ENCODE results near the gene SF1.

SF1 gene

DNA sequence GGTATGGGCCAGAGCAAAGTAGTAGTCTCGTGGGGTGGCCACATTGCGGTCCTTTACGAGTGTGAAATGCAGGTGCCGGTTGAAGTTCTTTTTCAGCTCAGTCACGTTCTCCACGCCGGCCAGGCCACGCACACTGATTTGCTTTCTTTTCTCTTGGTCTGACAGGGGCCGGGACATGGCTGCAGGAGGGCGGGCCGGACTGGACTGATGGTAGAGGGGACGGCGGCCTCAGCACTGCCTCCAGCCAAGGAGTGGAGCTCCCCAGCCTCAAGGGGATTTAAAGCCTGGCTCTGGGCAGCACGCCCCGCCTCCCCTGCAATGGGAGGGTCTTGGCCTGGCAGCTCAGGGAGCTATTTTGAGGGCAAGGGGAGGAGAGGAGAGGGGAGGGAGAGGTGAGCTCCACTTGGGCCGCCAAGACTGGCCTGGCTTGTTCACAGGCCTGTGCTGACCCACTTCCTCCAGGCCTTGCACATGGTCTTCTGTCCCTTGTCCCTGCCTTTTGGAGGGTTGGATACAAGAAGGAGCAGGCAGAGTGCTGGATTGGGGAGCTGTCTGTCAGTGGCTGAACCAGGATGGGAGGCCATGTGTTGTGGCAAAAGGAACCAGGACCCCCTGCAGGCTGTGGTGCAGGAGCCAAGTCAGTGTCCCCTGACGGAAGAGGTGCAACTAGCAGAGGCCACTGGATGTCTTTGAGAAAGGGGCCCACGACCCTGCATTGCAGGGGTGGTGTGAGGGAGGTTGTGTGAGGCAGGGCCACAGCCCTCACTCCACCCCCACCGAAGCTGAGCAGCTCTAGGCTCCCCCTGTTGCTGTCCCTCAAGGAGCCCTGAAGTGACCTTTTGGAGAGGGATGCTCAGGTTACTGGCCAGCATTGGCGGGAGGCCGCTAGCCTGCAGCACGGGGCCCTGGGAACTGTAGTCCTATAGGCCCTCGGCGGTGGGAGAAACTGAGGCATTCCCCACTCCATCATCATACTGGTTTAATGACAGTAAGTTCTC lies 18.3 kb downstream of the SF1 start, which contains the start of gene PYGM:
Gene PYGM (minus strand): TSS at position 253 of the 998 bp plus-strand sequence. CDS start 76 bp downstream, at position 177.
- peak; percentile 94 for DNase-seq

DNA sequence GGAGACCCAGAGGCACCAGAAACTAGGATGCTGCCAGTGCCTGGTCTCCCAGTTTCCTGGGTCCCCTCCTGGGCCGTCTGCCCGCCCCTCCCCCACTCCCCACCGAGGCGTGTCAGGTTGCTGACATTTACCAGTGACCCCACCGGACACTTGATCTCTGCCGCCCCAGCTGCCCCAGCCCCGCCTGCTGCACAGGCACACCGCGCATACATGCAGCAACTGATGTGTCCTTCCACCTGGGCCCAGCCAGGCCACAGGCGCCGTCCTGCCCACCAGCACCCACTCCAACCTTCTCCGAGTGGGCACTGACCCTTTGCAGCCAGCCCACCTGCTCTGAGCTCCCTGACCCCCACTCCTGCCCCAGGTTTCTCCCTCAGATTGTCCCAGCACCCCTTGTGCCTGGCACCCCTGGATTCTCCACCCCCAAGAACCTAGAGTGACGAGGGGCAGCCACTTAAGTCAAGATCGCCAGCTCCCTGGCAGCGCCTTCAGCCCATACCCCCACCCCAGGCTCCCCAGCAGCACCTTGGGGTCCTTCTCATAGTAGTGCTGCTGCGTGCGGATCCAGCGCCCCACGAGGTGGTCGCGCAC lies 19.1 kb downstream of the SF1 start:
- peak; percentile 39 for DNase-seq

DNA sequence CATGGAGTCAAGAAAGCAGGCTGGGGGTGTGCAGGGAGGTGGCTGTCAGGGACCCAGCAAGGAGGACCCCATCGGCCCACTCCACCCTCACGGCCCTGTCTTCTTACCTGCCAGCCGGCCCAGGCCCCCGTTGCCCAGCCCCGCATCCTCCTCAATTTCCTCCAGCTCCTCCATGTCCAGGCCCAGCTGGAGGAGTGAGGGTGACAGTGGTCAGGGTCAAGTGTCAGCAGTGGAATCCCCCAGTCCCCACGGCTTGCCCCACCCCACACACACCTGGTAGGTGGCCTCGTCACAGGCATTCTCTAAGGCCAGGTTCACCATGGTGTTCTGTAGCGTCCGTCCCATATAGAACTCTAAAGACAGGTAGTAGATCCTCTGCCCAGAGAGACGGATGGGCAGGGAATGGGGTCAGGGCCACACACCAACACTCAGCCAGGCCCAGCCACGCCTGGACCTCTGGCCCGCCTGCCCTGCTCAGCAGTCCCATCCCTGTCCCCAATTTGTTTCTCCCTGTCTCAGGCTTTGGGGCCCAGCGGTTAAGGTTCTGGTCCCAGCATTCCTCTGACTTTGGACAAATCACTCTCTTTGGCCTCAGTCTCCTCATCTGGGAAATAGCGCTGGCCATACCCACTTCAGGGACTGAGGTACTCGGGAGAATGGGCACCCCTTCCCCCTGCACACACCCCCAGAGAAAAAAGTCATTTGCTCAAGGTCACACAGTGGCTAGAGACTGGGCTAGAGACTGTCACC lies 19.8 kb downstream of the SF1 start:
- no peak for DNase-seq

DNA sequence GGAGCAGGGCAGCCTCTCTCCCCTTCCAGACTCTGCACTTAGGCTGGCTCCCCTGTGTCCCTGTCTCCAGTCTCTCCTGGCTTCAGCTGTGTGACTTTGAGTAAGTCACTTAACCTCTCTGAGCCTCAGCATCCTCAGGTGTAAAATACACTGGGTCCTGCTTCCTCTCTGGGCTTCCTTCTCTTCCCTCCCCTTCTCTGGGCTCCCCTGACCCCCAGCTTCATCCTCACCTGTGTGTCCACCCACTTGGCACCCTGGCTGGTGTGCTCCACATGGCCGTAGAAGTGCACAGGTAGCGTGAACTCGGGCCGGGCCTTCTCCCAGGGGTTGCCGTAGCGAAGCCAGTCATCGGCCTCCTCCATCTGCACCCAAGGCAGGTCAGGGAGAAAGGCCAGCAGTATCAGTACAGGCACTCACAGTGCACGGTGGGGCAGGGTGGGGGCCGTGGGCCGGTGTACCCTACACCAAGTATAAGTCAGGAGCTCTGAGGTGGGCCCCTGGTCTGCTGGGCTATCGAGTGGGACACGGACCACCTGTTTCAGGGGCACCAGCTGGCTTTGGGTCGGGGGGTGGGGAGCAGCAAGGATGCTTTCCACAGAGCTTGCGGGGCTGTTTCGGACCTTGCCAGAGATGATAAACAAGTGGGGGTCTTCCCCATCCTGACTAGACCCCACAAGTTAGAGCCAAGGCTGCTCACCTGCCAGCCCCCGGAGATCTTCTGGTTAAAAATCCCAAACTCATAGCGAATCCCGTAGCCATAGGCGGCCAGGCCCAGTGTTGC lies 20.6 kb downstream of the SF1 start:
- no peak for DNase-seq

DNA sequence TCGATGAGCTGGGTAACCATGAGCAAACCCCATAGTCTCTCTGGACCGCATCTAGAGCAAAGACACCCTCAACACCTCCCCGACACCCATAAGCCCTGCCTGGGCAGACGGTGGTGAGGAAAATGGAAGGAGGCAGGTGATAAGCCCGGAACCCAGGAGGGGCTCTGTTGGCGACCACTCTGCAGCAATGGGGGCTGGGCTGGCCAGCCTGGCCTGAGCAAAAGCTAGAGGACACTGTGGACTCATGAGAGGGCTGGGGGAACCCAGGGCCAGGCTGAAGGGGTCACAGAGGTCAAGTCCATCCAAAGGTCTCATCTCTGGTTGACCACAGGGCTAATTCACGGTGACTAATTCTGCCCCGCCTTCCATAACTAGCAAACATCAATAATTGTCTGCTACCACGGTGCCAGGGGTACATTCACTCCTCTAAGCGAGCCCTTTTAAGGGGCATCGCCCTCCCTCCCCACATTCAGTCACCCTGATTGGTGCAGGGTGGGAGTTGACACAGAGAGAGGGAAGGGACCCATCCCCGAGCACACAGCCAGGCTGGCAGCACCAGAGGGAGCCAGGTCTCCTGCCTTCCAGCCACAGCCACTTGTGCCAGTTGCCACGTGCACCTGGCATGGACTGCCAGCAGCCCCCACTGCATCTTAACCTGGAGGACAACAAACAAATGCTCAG lies 22.5 kb downstream of the SF1 start:
- DNase-seq = no peak

DNA sequence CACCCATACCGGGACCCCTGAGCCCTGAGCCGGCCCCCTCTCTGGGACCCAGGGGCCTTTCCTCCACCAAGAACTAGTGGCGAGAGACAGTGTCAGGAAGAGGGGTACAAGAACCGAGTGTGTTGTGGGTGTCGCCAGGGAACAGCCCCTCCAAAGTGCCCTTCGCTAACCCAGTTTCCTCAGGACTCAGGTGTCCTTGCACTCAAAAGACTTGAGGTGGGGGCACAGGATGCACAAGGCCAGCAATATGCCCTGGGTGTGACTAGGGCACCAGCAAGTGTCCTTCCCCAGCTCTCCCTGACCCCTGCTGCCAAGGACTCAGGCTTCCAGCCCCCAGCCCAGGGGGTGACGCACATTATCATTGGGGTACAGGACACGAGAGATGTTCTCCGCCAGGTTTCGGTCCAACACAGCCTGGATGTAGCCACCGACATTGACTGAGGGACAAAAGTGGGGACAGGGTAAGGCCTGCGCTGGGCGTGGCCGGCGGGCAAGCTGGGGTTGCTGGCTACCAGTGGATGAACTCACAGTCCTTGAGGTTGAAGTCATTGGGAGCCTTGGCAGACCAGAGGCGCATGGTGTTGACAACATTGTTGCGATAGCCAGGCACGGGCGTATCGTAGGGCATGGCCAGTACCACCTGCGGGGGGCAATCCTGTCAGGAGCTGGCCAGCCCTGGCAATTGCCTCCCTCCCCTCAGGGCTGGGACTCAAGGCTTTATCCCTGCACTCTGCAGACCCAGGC lies 23.3 kb downstream of the SF1 start:
- DNase-seq = no peak

DNA sequence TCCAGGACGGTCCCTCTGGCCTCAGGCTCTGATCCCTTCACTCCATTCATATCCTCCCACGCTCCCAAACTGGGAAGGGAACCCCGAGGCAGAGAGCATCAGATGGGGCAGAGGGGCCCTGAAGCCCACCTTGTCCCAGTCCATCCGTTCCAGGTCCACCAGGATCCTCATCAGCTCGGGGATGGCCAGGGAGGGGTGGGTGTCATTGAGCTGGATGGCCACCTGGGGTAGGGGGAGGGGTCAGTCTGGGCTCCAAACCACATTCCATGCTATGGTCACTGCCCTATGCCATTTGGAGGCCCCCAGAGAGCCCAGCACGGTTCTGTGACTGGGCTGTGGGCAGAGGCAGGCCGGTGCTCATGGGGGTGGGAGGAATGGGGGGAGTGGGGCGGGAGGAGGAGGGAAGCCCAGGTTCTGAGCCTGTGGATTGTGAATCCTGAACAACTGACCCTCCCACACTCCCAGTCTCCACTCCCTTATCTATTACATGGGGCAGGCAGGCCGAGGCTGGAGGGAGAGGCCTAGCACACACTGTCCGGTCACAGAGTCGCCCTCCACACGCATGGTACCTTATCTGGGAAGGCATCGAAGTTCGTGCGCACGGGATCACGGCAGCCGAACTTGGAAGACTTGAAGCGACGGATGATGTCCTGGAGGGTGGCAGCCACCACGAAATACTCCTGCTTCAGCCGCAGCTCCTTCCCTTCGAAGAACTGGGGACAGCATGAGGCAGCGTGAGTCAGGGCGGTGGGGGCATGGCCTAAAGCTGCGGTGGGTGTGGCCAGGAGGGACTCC lies 24.0 kb downstream of the SF1 start:
- DNase-seq = no peak

DNA sequence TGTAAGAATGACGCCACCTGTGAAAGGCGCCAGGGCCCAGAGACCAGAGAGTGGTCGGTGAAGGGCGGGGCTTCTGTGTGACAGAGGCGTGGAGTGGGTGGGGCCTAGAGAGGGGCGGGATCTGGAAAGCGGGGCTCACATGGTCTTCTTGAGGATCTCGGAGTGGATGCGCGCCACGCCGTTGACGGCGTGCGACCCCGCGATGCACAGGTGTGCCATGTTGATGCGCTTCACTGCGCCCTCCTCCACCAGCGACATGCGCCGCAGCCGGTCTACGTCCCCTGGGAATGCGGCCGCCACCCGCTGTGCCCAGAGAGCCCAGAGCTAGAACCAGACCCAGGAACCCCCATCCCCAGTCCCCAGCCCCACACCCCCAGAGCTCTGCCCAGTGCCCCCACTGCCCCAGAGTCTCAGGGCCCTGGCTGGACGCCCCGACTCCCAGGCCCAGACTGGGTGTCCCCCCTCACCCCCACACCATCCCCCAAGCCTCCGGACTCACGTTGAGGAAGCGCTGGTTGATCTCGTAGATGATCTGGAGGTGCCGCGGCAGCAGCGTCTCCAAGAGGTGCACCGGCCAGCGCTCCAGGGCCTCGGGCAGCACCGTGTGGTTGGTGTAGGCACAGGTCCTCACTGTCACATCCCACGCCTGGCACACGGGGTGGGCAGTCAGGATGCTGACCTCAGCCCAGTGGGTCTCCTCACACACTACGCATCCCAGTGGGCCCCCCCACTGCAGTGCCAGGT lies 24.8 kb downstream of the SF1 start:
- DNase-seq = no peak

DNA sequence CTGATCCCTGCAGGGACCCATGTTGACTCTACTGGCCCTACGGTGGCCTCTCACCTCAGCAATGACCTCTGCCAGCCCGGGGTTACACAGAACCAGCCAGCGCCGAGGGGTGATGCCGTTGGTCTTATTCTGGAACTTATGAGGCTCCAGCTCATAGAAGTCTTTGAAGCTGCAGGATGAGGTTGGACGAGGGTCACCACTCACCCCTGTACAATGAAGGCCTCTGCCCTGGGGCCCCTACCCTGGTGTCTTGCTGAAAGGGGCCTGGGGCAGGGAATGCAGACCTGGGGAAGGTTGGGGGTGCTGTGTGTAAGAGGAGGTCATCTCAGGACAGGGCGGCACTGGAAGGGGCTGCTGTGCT lies 25.3 kb downstream of the SF1 start:
- no peak for DNase-seq

DNA sequence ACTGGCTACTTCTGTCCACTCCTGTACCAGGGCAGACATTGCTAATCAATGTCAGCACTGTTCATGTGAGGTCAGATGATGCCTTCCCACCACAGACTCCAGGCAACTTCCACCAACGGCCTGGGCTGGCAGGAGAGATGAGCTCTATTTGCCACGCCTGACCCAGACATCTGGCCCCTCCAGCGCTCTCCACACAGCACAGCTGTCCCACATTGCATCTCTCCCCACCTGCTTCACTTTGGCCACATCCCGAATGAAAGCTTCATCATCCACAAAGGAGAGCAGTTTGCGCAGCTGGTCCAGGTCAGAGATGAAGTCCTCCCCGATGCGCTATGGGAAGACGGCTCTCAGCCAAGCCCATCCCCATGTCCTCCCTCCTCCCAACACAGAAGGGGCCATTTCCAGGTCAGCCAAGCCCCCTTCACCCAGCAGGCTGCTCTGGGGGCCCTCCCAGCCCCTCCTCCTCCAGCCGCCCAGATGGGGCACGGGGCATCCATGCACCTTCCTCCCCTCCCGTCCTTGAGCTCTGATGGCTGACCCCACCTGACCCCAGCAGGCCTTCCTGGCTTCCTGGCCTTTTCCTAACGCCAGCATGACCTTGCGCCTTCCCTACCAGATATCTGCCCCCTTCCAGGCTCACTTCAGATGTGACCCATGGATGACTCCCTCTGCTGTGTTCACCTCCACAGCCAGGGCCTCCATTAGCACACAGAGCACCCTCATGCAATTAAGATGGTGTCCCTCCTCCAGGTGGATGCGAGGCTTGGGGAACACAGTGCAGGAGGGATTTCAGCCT lies 26.0 kb downstream of the SF1 start:
- peak; percentile 52 for DNase-seq

DNA sequence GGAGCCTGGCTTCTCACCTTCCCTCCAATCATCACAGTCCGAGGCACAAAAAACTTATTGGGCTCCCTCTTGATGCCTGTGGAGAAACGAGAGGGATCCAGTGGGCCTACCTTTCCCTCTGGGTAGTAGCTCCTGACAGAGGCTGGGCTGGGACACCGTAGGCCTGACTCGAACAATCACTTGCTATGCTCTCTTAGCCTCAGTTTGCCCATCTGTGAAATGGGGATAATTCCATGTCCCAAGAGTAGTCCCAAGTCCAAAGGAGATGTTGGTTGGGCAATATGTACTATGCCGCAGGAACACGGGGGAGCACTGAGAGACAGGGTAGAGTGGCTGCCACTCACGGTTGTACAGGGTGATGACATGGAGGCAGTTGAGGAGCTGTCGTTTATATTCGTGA lies 26.8 kb downstream of the SF1 start:
- DNase-seq = no peak

DNA sequence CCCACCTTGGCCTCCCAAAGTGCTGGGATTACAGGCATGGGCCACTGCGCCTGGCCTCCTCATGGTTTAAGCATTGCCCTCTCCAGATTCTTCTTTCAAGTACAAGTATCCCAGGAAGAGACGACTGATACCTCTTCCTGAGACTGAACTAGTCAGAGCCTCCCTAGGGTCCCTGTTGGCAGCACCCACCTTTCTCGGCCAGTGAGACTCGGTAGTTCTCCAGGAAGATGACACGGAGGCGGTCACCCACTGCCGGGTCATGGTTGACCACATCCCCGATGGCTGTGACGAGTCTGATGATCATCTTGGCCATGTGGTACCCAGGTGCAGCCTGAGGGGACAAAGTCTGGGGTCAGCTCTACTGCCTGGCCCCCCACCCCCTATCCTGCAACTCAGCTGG lies 27.2 kb downstream of the SF1 start:
- DNase-seq = no peak

DNA sequence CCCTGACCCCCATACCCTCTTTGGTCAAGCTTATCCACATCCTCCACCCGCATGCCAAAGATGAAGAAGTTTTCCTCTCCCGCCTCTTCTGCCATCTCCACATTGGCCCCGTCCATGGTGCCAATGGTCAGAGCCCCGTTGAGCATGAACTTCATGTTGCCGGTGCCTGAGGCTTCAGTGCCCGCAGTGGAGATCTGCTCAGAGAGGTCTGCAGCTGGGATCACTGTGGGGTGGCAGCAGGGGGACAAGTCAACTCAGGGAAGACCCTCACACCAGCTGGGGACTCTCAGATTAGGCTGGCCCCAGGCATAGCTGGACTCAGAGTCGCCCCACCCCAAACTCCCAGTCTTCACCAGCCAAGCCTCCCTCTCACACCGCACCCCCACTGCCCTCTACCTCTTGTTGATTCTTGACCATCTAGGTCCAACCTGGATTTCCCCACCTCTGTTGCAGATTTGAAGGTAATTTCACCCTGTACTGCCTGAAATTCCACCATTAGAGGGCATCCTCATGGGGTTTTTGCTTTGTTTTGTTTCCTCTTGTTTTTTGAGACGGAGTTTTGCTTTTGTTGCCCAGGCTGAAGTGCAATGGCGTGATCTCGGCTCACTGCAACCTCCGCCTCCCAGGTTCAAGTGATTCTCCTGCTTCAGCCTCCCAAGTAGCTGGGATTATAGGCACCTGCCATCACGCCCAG lies 27.8 kb downstream of the SF1 start:
- DNase-seq = no peak

DNA sequence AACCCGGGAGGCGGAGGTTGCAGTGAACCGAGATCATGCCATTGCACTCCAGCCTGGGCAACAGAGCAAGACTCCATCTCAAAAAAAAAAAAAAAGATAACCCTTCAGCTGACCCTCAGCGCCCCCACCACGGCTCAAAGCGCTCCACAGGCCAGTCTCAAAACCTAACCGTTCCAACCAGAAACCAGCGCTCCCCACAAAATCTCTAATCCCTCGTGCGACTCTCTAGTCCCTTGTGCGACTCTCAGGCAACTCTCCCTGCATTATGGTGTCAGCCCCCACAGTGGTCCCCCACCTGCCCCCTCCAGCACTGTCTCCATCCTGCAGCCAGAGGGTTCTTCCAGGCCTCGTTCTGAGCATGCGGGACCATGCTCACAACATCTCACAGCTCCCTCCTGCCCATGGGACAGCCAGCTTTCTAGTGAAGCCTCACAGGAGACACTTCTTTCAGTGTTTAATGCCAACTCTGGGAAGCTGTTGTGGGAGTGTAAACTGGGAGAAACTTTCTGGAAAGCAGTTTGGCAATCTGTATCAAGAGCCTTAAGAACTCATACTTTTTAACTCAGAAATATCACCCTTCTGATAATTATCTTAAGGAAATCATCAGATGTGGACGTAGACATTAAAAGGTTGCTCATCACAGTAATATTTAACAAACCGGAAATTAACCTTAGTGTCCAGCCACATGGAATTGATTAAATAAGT lies 30.2 kb downstream of the SF1 start:
- no peak for DNase-seq

DNA sequence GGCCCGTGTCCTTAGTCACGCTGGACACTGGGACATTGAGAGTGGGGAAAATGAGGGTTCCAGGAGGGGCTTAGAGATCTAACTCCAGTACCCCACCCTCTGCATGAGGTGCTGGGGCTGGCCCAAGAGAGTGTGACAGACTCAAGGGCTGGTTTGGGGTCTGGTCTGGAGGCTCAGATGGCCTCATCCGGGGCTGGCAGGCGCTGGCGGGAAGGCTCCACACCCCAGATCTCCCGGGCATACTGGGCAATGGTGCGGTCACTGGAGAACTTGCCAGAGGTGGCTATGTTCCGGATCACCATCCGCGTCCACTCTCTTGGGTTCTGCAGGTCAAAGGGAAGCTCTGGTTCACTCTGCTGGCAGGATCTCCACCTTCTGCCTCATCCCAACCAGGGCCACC lies 31.9 kb downstream of the SF1 start:
- DNase-seq = peak; percentile 16

DNA sequence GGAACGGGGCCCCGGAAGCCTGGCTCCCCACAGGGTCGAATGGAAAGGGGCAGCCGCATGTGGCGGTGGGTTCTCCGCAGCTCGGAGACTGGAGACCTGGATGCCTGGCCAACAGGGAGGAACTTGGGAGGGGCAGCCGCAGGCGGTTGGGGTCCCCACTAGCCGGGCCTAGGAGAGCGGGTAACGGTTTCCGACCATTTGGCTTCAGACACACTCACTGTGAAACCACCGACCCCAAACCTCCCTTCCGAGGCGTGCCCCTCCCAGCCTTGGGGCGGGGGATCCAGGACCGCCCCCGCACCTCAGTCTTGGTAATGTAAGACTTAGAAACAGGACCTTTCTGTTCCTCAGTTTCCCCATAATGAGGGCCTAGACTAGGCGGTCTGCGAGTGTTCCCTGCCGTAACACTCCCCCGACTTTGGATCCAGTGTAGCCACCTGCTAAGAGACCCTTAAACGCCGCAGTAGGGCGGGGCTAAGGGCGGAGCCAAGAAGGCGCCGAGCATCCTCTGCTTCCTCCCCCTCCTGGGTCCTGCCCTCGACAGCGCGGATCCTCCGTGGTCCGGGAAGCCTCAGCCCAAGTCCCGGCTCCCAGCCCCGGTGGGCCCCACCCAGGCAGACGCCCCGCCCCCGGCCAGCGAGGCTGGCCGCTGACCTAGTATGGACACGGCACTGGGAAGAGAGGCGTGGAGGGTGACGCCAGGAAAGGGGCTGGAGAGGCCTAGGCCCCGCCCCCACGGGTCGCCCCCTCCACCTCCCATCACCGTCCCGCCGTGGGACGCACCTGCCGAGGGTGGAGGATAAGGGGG lies 32.6 kb downstream of the SF1 start:
- peak; percentile 85 for DNase-seq

DNA sequence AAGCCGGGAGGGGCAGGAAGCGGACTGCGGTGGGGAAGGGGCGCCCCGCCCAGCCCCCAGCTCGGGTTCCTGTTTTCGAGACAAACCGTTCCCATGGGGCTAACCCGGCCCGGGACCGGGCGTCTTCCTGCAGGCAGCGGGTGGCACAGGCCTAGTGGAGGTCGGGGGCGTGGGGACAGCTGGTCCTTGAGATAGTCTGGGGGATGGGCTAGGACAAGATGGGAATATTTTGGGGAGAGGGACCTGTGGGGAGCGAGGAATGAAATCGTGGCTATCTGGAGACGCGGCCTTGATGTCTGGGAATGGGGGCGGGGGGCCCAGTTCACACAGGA lies 33.2 kb downstream of the SF1 start:
- peak; percentile 61 for DNase-seq

Measured in right hindlimb (tissue), 1 donor.